Kidney epithelial cell (primary cell): Measurements from ENCODE around the gene TRMT2A. TPM values are rescaled to one million over a fixed set of nuclear protein-coding genes. Genes with fewer than 3 reads are reported as not detected.

ENCODE experiments used
- DNase-seq: peaks from one replicate; pipeline ENCODE4 v3.0.0-alpha.2; 2010; ENCODE audit warnings: low read depth
- H3K27me3 ChIP-seq: 2 replicates; pipeline ENCODE4 v1.6.0; 2011; ENCODE audit warnings: low read length; ENCODE audit not compliant: control insufficient read depth, insufficient read depth
- H3K36me3 ChIP-seq: 2 replicates; pipeline ENCODE4 v1.5.1; 2011; ENCODE audit warnings: low read length; ENCODE audit not compliant: control insufficient read depth, insufficient read depth
- H3K4me3 ChIP-seq: 2 replicates; pipeline ENCODE4 v1.5.1; 2011; ENCODE audit warnings: low read depth, mild to moderate bottlenecking, control low read depth, low read length
- total RNA-seq: library from RNA; depleted of rRNA; stranded (reverse); fragments of >200 nt; gene quantifications from 2 replicates; pipeline ENCODE4 v1.2.3, GENCODE V29; 2015
- TF ChIP-seq, protein P1 (sequence below): IDR thresholded peaks from 2 replicates; pipeline ENCODE4 v1.5.1; 2011; ENCODE audit warnings: mild to moderate bottlenecking, moderate library complexity, low read length, control low read depth, inconsistent platforms; ENCODE audit not compliant: insufficient read depth, poor library complexity, severe bottlenecking

Gene TRMT2A
- total RNA-seq, 1 donor from 2014 or later, result 44.5 TPM

DNA sequence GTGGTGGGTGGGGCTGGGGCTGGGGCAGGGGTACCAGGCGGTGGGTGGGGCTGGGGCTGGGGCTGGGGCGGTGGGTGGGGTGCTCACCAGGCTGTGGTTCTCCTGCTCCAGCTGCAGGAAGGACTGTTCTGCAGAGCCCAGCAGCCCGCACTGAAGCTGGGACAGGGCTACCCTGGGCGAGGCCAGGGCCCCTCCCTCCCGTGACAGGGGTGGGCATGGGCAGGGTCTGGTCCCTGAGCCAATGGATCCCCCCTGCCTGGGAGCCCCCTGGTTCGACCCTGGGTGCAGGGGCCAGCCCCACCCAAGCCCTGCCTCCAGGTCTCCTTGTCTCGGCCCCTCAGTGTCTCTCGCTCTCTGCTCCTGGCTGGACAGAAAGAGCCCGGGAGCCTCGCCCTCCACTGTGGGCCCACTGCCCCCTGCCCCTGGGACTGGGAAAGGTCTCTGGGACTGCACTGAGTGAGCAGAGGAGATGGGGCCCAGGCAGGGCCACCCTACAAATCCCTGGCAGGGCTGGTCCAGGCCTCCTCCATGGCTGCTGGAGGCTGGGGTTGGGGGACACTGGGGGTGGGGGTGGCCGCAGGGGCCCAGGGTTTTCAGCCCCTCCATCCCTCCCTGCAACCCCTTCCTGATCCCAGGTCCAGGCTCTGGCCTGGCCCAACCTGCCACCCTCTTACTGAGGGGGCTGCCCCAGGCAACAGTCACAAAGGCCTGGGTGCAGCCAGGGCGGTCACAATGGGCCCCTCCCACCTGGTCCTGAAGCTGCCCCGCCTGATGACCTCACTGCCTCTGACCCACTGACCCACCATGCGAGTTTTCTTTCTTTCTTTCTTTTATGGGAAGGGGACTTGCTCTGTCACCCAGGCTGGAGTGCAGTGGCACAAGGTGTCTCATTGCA lies 33.6 kb upstream of the TRMT2A start, which contains the start of gene CCDC188:
Gene CCDC188 (minus strand): TSS at position 675 of the 895 bp plus-strand sequence. CDS start 69 bp downstream, at position 606.
- TF ChIP-seq, protein P1, sequence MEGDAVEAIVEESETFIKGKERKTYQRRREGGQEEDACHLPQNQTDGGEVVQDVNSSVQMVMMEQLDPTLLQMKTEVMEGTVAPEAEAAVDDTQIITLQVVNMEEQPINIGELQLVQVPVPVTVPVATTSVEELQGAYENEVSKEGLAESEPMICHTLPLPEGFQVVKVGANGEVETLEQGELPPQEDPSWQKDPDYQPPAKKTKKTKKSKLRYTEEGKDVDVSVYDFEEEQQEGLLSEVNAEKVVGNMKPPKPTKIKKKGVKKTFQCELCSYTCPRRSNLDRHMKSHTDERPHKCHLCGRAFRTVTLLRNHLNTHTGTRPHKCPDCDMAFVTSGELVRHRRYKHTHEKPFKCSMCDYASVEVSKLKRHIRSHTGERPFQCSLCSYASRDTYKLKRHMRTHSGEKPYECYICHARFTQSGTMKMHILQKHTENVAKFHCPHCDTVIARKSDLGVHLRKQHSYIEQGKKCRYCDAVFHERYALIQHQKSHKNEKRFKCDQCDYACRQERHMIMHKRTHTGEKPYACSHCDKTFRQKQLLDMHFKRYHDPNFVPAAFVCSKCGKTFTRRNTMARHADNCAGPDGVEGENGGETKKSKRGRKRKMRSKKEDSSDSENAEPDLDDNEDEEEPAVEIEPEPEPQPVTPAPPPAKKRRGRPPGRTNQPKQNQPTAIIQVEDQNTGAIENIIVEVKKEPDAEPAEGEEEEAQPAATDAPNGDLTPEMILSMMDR, result no peak
- Histone ChIP-seq H3K4me3 (no peak within 1 kb of the TSS), H3K27me3 (peaks cover 3% of the 10 kb centered on the region), H3K36me3 (no peaks in the 10 kb centered on the region)
- no peak for DNase-seq

DNA sequence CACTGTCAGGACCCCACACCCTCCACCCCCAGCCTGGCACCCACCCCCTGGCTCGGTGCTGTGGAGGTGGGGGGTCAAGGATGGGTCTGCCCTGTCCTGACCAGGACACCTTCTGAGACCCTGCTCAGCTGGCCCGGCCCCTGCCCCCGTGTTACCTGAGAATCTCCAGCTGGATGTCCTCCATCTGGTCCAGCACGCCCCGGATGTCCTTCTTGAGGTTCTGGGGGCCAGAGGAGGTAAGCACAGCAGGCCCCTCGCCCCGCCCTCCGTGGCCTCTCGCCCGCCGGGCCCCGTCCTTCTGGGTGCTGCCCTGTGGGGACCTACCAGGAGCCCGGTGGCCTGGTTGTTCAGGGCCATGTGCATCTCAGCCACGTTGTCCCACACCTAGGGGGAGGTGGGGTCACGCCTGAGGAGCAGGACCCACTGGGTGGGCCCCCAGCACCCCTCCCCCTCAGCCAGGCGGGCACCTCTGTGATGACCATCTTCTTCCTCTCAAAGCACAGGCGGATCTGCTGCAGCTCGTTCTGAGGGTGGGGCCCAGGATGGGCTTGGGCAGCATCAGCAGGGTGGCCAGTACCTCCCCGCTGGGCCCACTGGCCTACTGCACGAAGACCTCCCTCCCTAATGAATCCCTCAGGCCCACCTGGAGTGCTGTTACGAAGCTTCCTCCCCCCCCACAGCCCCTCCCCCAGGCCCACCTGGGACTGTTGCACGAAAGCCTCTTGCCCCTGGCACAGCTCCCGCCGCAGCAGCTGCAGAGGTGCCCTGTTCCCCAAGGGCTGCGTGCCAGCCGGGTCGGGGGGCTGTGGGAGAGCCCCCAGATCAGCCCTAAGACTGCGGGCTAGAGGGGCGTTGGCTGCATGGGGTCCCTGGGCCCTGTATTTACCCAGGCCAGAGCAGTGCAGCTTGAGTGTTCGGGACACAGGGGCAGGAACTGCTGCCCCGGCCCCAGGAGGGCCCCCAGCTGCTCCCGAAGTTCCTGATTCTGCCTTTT lies 32.5 kb upstream of the TRMT2A start:
- TF ChIP-seq, protein P1, result no peak
- Histone ChIP-seq H3K4me3 (no peak overlapping the region), H3K27me3 (no peaks in the 10 kb centered on the region), H3K36me3 (no peaks in the 10 kb centered on the region)
- no peak for DNase-seq

DNA sequence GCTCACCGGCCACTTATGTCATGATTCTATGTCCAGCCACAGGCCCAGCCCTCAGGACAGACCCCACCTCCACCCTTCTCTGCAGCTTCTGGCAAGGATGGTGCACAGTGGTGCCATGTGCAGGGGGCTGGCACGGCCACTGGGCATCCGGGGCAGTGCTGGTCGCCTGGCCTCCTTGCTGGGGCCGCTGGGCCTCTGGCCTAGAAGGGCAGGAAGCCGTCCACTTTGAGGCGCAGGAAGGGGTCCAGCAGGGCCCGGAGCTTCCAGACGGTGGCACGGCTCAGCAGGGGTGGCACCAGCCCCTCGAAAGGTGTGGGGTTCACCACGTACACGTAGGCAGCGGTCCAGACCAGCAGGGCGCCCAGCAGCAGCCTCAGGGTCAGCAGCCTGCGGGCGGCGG lies 31.4 kb upstream of the TRMT2A start:
- TF ChIP-seq, protein P1, result no peak
- H3K36me3 ChIP-seq, result no peaks in the 10 kb centered on the region
- no peaks in the 10 kb centered on the region for H3K27me3 ChIP-seq
- no peak overlapping the region for H3K4me3 ChIP-seq
- no peak for DNase-seq

DNA sequence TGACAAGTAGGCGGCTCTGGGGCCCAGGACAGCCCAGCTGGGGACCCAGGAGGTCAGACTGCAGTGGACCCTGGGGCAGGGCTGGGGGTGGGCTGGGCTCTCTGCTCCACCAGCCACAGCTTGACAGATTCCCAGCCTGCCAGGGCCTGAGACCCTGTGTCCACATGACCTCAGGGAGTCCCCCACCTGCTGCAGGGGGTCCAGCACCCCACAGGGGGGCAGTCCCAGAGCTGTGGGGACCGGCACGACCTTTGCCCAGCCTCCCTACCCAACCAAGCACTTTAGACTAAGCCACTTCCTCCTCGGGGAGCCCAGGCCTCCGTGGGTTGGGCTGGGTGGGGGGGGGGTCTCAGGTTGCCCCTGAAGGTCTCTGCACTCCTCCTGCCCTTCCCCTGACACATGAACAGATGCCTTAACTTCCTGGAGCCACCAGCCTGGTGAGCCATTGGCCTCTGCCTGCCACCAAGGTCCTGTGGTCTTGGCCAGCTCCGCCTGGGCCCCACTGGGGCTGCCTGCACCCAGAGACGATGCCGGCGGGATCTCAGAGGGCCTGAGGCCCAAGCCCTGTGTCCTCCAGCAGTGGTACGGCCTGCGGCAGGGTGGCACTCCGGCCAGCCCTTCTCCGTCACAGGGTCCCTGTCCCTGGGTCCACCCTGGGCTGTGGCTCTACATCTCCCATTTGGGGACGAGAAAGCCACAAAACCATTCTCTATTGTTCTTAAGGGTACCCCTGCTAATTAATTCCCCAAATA lies 30.4 kb upstream of the TRMT2A start:
- Histone ChIP-seq H3K4me3 (no peak overlapping the region), H3K27me3 (no peaks in the 10 kb centered on the region), H3K36me3 (no peaks in the 10 kb centered on the region)
- DNase-seq, result no peak
- TF ChIP-seq, protein P1, result no peak

DNA sequence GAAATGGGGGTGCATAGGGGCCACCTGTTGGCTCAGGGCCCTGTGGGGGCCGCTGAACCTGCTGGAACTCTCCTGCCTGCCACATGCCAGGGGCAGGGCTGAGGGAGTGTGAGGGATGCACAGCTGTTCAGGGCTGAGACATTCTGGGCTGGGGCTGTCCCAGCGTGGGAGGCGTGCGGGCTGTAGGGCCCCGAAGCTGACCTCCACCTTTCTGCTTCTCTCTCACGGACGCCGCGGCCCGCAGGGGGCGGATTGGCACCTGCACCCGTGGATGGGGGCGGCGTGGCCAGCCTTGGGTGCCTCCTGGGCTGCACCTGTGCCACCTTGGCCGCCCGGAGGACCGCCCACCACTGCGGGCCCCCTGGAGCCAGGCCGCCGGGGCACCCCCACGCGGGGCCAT lies 29.8 kb upstream of the TRMT2A start:
- no peak for DNase-seq
- no peaks in the 10 kb centered on the region for H3K36me3 ChIP-seq
- TF ChIP-seq, protein P1, result no peak
- no peaks in the 10 kb centered on the region for H3K27me3 ChIP-seq
- no peak overlapping the region for H3K4me3 ChIP-seq
